ENCODE results near the gene APEH.
A peak's percentile ranks its signal among the peaks of the same experiment; 100 is the strongest.

The APEH gene

GRCh38 chr3:49673715-49674496 is at the start of gene APEH:
TSS of gene APEH (plus strand) at chr3:49674351. CDS start at chr3:49674402, 51 bp downstream.
- peak; percentile 96 for DNase-seq

DNA sequence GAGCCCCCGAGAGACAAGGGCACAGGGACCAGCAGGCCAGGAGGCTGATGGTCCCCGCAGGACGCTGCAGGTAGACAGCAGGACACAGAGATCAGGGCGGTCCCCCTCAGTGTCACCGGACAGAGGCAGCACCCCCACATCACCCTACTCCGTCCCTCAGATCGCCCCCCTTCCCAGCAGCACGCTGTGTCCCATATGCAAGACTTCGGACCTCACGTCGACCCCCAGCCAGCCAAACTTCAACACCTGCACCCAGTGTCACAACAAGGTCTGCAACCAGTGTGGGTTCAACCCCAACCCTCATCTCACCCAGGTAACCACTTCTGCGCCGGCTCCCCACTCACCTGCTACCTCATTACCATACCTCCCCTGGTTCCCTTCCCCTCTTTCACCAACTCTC is 49.1 kb upstream of the APEH start:
- no peak for DNase-seq

DNA sequence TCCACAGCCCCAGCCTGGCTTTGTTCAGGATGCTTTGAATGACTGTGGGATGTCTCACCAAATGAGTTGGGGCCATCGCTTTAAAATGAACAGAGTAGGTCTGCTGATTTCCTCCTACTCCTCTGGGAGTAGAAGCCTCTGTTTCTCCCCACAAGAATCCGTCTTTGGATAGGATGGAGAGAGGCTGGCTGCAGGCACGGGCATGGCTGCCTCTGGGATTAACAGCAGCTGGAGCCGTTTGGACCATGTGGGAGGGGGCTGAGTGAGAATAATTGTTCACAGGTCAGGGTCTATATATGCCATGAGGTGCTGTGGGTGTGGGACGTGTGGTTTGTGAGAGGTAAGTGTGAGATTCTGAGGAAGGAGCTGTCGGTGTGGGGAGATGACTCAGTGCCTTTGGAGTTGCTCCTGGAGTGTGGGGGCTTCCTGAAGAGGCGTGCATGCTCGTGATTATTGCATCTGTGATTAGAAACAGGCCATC is 48.0 kb upstream of the APEH start:
- DNase-seq: no peak

DNA sequence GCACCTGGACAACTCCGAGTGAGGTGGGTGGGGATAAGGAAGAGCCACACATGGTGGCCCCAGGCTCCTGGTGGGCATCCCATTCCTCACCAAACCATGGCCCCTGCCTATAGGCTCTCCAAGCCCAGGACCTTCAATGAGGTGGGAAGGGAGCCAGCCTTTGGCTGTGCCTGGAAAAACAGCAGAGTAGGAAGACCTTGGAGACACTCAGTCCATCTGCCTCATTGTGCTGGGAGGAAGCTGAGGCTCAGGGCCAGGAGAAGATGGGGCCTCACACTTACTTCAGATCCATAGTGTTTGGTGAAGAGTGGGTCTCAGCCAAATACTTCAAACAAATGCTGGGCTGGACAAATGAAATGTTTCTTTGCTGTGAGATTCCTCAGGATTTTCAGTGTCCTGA is 47.4 kb upstream of the APEH start:
- DNase-seq: no peak

GRCh38 chr3:49627634-49628033 is 46.5 kb upstream of the APEH start:
- DNase-seq: no peak

DNA sequence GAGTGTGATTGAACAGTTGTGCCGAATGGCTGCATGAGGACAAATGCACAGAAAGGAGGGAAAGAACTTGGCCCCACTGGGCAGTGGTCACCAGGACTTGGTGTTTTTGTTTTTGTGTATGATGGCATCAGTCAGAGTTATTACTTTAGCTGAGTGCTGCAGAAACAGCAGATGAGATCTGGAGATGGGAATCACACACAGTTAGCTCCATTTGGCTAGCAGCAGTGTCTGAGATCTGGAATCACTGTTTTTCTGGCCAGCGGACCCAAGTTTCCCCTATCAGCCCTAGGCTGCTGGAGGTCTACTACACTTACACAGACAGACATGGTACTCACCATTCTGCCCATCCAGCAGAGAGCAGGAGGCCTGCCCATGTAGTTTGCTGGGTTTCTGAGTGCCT is 45.9 kb upstream of the APEH start:
- DNase-seq: no peak

DNA sequence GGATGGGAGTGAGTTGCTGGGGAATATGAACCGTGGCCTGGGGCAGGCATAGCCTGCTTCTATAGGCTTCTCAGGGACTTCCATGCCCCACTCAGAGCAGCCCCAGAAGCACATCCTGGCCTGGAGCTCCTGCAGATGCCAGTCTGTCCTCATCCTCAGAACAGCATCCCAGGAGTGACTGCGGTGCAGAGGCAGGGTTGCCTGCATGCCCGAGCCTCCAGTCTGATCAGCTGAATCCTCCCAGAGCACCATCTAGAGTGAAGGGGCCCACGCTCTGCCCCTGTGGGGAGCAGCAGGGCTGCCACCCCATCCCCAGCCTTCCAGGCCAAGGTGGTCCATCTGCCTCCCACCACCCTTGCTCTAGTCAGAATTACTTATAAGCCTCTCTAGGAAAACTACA is 44.7 kb upstream of the APEH start:
- no peak for DNase-seq

- DNase-seq: no peak
Observed at GRCh38 chr3:49629866-49630265, 44.3 kb upstream of the APEH start.

GRCh38 chr3:49630784-49631183 is 43.4 kb upstream of the APEH start:
- no peak for DNase-seq

DNA sequence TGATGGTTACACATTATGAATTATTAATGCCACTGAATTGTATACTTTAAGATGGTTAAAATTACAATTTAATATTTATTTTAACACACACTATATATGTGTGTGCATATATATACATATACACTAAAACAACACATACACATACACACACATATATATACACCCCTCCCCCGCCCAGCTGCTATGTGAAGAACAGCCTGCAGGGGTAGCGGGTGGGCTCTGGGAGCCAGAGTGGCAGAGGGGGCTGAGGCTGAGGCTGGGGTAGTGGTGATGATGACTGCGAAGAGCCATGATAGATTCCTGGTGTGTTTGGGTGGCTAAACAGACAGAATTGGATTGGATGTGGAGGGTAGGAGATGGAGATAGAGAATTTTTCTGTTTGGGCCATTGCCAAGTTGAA is 39.4 kb upstream of the APEH start:
- no peak for DNase-seq

GRCh38 chr3:49636883-49637609 is 37.1 kb upstream of the APEH start:
- DNase-seq: no peak

- DNase-seq: no peak
Observed at GRCh38 chr3:49638445-49638844, 35.7 kb upstream of the APEH start.

DNA sequence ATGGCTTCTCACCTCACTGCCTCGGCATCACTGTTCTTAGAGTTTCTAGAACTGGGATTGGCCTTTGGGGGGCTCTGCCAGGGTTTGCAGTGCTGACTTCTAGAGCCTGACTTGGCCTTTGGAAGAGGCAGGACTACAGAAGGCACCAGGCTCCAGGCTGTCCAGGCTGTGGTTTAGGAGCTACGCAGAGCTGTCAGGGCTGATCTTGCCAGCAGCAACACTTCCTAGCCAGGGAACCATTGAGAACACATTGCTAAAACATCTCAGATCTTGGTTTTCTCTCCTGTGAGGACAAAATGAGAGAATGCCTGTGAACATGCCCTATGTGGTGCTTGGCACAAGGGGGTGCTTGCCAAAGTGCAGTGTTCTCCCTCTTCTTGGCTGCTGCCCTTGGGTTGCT is 34.6 kb upstream of the APEH start:
- DNase-seq: no peak

- no peak for DNase-seq
Observed at GRCh38 chr3:49641292-49641691, 32.9 kb upstream of the APEH start.

DNA sequence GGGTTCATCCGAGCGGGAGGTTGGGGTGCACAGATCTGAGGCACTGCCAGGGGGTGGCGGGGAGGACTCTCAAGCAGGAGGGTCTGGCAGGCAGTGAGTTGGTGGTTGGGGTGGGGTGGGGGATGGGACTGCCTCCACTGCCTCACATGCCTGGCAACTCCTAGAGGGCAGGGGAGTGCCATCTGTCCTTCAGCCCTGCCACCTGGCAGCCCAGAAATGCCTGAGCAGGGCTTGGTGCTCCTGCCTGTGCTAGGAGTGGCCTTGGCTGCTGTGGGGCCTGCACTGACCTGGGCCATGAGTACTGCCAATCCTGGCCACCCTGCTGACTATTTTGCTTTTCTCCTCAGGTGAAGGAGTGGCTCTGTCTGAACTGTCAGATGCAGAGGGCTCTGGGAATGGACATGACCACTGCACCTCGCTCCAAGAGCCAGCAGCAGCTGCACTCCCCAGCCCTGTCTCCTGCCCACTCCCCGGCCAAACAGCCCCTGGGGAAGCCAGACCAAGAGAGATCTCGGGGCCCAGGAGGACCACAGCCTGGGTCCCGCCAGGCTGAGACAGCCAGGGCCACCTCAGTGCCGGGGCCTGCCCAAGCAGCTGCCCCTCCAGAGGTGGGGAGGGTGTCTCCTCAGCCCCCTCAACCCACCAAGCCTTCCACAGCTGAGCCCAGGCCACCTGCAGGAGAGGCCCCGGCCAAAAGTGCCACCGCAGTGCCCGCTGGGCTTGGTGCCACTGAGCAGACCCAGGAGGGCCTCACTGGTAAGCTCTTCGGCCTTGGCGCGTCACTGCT is 32.0 kb upstream of the APEH start:
- DNase-seq: no peak

GRCh38 chr3:49642708-49643145 is 31.4 kb upstream of the APEH start:
- no peak for DNase-seq

DNA sequence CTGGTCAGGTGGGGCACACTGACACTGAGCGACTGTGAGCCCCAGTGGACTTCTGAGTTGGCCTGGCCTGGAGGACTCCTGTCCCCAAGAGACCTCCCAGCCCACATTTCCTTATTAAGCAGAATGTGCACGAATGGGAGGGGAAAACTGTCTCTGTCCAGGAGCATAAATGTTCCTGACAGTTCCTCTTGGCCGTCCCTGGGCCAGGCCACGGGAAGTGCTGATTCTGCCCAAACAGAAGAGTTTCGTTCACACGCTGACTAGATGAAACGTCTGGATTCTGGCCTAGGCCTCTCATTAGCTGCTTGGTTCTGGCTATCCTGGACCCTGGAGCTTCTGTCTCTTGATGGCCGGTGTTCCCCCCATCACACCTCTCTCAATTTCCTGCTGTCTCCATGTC is 29.5 kb upstream of the APEH start:
- DNase-seq: no peak

- no peak for DNase-seq
Observed at GRCh38 chr3:49646236-49646635, 27.9 kb upstream of the APEH start.

DNA sequence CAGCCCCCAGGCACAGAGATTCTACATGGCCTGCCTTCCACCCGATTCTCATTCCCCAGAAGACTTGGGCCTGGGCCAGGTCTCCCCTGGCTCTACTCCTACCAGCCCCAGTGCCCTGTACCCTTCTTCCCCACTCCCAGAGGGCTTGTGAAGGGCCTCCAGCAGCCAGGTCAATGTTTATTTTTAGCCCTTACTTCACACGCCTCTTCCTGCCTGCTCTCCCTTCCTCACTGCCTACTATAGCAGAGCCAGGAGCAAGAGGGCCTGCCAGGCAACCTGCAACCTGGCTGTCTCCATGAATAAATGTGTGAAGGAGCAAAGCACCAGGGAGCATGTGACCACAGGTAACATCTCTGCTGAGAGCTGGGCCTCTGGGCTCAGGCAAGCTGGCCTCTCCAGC is 26.4 kb upstream of the APEH start:
- DNase-seq: no peak

DNA sequence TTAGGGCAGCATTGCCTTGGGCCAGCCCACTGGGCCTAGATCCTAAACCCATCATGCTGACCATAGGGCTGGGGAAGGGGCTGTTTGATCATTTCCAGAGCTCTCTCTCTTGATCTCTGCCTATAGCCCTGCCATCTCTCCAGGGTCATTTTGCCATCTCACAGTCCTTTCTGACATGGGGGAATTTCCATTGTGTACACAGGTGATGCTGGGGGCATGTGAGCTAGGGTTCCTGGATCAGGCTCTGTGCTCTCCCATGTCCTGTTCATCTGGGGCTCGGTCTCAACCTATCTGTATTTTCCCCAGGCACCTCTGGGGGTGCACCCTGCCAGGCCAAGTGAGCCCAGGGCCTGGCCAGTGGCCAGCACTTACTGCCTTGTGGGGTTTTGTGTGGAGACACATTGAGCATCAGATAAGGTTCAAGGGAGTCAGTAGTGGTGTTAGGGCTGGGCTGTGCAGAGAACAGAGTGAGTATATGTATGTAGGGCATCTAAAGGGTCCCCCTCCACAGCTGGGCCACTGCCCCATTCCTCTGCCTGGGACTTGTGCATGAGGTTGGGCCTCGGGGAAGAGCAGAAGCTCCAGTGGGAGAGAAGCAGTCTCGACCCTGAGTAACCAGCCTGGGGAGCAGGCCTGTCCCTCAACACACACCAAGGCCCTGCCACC is 25.7 kb upstream of the APEH start:
- no peak for DNase-seq

GRCh38 chr3:49649576-49649975 is 24.6 kb upstream of the APEH start:
- no peak for DNase-seq

- DNase-seq: no peak
Observed at GRCh38 chr3:49650177-49650576, 24.0 kb upstream of the APEH start.

DNA sequence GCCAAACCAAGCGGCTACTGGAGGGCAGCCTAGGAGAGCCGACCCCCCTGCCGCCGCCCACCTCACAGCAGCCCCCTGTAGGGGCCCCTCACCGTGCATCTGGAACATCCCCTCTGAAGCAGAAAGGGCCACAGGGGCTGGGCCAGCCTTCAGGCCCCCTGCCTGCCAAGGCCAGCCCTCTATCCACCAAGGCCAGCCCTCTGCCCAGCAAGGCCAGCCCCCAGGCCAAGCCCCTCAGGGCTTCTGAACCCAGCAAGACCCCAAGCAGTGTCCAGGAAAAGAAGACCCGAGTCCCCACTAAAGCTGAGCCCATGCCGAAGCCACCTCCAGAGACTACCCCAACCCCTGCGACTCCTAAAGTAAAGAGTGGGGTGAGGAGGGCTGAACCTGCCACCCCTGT is 23.5 kb upstream of the APEH start:
- peak; percentile 47 for DNase-seq

Data from retina (tissue), 1 donor.